PC-3 (cell line): ENCODE results near the gene TRAF1. TPM values are rescaled to one million over a fixed set of nuclear protein-coding genes. Genes with fewer than 3 reads are reported as not detected.

Experiments used
- ATAC-seq: fragments of 200-7000 bp; cut with Tn5 transposase; 2 replicates; pipeline ENCODE4 v1.9.1; 2020; ENCODE audit warnings: mild to moderate bottlenecking, moderate library complexity
- BruUV-seq: library from RNA; stranded (reverse); fragments of 400-500 nt; replicated peaks from 2 replicates; lab custom pipeline; 2021; lab: Mats Ljungman, UMichigan
- CTCF ChIA-PET: fragments of 300-600 bp; sonication (Branson Sonifier 250); formaldehyde crosslinking; loops from one replicate; lab custom pipeline; 2022; ENCODE audit warnings: antibody characterized with exemption; lab: Charles Lee
- POLR2A ChIA-PET: fragments of 300-600 bp; sonication (Branson Sonifier 250); formaldehyde crosslinking; loops from one replicate; lab custom pipeline; 2022; ENCODE audit warnings: antibody characterized with exemption; ENCODE audit not compliant: unreplicated experiment; lab: Charles Lee
- DNase-seq: peaks from one replicate; pipeline ENCODE4 v3.0.0-alpha.2; 2015
- H2AFZ ChIP-seq: fragments of 300-600 bp; sonication (generic); 2 replicates; pipeline ENCODE4 v1.6.0; 2016; ENCODE audit warnings: antibody characterized with exemption, low read length
- H3F3A ChIP-seq: fragments of 300-600 bp; sonication (generic); one replicate; pipeline ENCODE4 v1.6.0; 2017; ENCODE audit warnings: antibody characterized with exemption, low read length, control low read depth, mild to moderate bottlenecking; ENCODE audit not compliant: unreplicated experiment
- H3K27ac ChIP-seq: fragments of 300-600 bp; sonication (generic); 2 replicates; pipeline ENCODE4 v1.5.1; 2016; ENCODE audit warnings: mild to moderate bottlenecking, low read length
- H3K27me3 ChIP-seq: fragments of 300-600 bp; sonication (generic); 2 replicates; pipeline ENCODE4 v1.6.1; 2016; ENCODE audit warnings: low read length, mixed read lengths
- H3K36me3 ChIP-seq: fragments of 300-600 bp; sonication (generic); 2 replicates; pipeline ENCODE4 v1.6.1; 2016; ENCODE audit warnings: low read depth, mixed run types, low read length, mixed read lengths
- H3K4me1 ChIP-seq: fragments of 300-600 bp; sonication (generic); 2 replicates; pipeline ENCODE4 v1.5.1; 2016; ENCODE audit warnings: low read length; ENCODE audit not compliant: insufficient read depth
- H3K4me2 ChIP-seq: fragments of 300-600 bp; sonication (generic); 2 replicates; pipeline ENCODE4 v1.6.0; 2016; ENCODE audit warnings: low read length
- H3K4me3 ChIP-seq: fragments of 300-600 bp; sonication (generic); 2 replicates; pipeline ENCODE4 v1.5.1; 2016; ENCODE audit warnings: mild to moderate bottlenecking, low read length, mixed read lengths
- H3K79me2 ChIP-seq: fragments of 300-600 bp; sonication (generic); 2 replicates; pipeline ENCODE4 v1.6.1; 2017; ENCODE audit warnings: low read length, mixed read lengths
- H3K9ac ChIP-seq: fragments of 300-600 bp; sonication (generic); 2 replicates; pipeline ENCODE4 v1.6.0; 2016; ENCODE audit warnings: mild to moderate bottlenecking, low read length
- H3K9me2 ChIP-seq: fragments of 300-600 bp; sonication (generic); replicated peaks from 2 replicates; pipeline ENCODE4 v1.6.1; 2016; ENCODE audit warnings: mixed run types, low read length, mixed read lengths
- H3K9me3 ChIP-seq: fragments of 300-600 bp; sonication (generic); 2 replicates; pipeline ENCODE4 v1.6.1; 2016; ENCODE audit warnings: low read length, mixed read lengths
- H4K20me1 ChIP-seq: fragments of 300-600 bp; sonication (generic); 2 replicates; pipeline ENCODE4 v1.6.1; 2016; ENCODE audit warnings: low read length, mixed read lengths
- EZH2 ChIP-seq: fragments of 300-600 bp; sonication (generic); IDR thresholded peaks from one replicate; pipeline ENCODE4 v1.6.1; 2017; ENCODE audit warnings: antibody characterized with exemption, mild to moderate bottlenecking, low read length; ENCODE audit not compliant: unreplicated experiment
- EZH2phosphoT487 ChIP-seq: fragments of 300-600 bp; sonication (generic); IDR thresholded peaks from 2 replicates; pipeline ENCODE4 v1.6.1; 2018; ENCODE audit warnings: mild to moderate bottlenecking, antibody characterized with exemption, low read length, borderline replicate concordance
- intact Hi-C: fragments of 100-400 bp; cut with micrococcal nuclease; formaldehyde crosslinking; loops from 2 replicates; pipeline ENCODE4 v1.9.0; 2023
- total RNA-seq: library from RNA; depleted of rRNA; stranded (reverse); fragments of >200 nt; gene quantifications from 2 replicates; pipeline ENCODE4 v1.2.3, GENCODE V29; 2014
- TF ChIP-seq, protein P1 (sequence below): fragments of 300-600 bp; sonication (generic); conservative IDR thresholded peaks from 2 replicates; pipeline ENCODE4 v1.5.1; 2017; ENCODE audit warnings: antibody characterized with exemption, low read depth, mild to moderate bottlenecking, low read length

The TRAF1 gene
- total RNA-seq, 1 experiment from 2014 or later, result 0.15 TPM

DNA sequence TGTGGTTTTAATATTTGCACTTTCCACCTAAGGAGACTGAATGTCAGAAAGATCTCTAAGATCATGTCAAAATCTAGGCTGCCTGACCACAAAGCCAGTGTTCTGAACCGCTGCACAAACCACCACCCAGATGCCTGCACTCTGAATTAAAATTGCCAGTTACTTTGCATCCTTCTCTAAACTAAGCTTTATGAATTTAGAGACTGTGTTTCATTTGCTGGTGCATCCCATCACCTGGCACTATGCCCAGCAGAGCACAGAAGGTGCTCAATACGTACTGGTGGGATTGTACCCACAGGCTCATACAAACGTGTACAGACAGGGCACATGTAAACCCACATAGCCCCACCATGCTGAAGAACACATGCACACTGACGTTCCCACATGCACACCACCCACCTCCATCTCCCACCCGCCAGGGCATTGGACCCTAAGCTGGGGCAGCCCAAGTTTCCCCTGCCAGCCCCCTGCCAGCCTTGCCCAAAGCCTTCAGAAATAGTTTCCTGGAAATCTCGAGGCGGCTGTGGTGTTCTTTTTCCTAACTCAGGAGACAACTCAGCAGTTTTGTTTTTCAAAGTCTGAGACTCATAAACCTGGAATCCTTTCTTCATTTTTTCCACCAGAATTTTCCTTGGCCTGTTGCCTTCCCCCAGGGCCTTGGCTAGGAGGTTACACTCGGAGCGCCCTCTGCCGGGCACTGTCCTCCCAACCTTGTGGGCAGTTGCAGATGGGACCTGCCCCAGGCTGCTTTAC, 9.6 kb upstream of the TRAF1 start:
- BruUV-seq, result no TSS peak
- DNase-seq, result peak; percentile 93
- ChIA-PET POLR2A (no interaction called here), CTCF (interaction anchor here (0.7 kb wide), 1 partner anchor 136 kb away, joined by 5 read pairs; no protein-coding TSS in a partner anchor)
- H3K36me3 ChIP-seq, result no peaks in the 10 kb centered on the region; the same call in 1 of the 2 replicates
- peak overlapping the region; percentile 38 for H3K9ac ChIP-seq
- no peaks in the 10 kb centered on the region for H3K79me2 ChIP-seq
- ATAC-seq, result peak; percentile 66
- peak overlapping the region; percentile 38; the same call in 1 of the 2 replicates for H3K4me3 ChIP-seq
- H4K20me1 ChIP-seq, result no peaks in the 10 kb centered on the region
- H3K27ac ChIP-seq, result peak overlapping the region; percentile 74
- TF ChIP-seq, protein P1, sequence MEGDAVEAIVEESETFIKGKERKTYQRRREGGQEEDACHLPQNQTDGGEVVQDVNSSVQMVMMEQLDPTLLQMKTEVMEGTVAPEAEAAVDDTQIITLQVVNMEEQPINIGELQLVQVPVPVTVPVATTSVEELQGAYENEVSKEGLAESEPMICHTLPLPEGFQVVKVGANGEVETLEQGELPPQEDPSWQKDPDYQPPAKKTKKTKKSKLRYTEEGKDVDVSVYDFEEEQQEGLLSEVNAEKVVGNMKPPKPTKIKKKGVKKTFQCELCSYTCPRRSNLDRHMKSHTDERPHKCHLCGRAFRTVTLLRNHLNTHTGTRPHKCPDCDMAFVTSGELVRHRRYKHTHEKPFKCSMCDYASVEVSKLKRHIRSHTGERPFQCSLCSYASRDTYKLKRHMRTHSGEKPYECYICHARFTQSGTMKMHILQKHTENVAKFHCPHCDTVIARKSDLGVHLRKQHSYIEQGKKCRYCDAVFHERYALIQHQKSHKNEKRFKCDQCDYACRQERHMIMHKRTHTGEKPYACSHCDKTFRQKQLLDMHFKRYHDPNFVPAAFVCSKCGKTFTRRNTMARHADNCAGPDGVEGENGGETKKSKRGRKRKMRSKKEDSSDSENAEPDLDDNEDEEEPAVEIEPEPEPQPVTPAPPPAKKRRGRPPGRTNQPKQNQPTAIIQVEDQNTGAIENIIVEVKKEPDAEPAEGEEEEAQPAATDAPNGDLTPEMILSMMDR, result peak; percentile 91
- no peak for TF ChIP-seq EZH2phosphoT487
- H3K4me1 ChIP-seq, result peaks cover 48% of the 10 kb centered on the region
- H3F3A ChIP-seq, result no peaks in the 10 kb centered on the region
- H3K4me2 ChIP-seq, result peak overlapping the region; percentile 78
- intact Hi-C loops, result loop anchor here (2.0 to 10.0 kb wide), 3 partner anchors 59 to 321 kb away; partner anchors contain the start of gene PHF19
- peak overlapping the region; percentile 39; the same call in 1 of the 2 replicates for H2AFZ ChIP-seq
- H3K9me2 ChIP-seq, result no peaks in the 10 kb centered on the region
- H3K27me3 ChIP-seq, result no peaks in the 10 kb centered on the region
- no peaks in the 10 kb centered on the region for H3K9me3 ChIP-seq

DNA sequence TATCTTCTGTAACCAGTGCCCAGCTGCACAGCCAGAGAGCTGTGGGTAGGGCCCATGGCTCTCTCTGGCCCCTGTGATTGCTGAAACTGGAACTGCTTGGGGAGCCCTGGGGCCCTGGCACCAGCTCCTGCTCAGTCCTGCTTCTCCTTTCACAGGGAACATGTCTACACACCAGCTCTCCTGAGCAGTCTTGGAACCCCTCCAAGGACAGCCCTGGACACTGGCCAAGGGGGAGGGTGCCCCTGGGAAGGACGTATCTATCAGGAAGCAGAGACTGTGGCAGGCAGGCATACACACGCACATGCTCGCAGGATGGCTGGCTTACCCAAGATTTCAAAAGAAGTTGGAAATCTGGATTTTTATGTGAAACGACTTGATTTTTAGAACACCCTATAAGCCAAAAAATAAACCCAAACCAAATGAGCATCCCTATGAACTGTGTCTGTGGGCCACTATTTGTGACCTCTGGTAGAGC, 8.8 kb upstream of the TRAF1 start:
- POLR2A ChIA-PET, result no interaction called here
- Histone ChIP-seq H4K20me1 (no peaks in the 10 kb centered on the region), H3K4me3 (no peak overlapping the region), H3K36me3 (no peaks in the 10 kb centered on the region; the same call in 1 of the 2 replicates), H2AFZ (peak overlapping the region; percentile 39; the same call in 1 of the 2 replicates), H3K9me2 (no peaks in the 10 kb centered on the region), H3K27me3 (no peaks in the 10 kb centered on the region), H3K79me2 (no peaks in the 10 kb centered on the region), H3K4me2 (peak overlapping the region; percentile 78), H3K9me3 (no peaks in the 10 kb centered on the region), H3K4me1 (peaks cover 44% of the 10 kb centered on the region), H3K27ac (peak overlapping the region; percentile 74), H3K9ac (peak overlapping the region; percentile 38), H3F3A (no peaks in the 10 kb centered on the region)
- intact Hi-C loops, result loop anchor here (10.0 kb wide), 1 partner anchor 321 kb away; no protein-coding TSS in a partner anchor
- peak; percentile 90 for DNase-seq
- ATAC-seq, result peak; percentile 49
- BruUV-seq, result no TSS peak
- CTCF ChIA-PET, result no interaction called here
- TF ChIP-seq EZH2 (no peak), EZH2phosphoT487 (no peak)
- TF ChIP-seq, protein P1, result no peak

DNA sequence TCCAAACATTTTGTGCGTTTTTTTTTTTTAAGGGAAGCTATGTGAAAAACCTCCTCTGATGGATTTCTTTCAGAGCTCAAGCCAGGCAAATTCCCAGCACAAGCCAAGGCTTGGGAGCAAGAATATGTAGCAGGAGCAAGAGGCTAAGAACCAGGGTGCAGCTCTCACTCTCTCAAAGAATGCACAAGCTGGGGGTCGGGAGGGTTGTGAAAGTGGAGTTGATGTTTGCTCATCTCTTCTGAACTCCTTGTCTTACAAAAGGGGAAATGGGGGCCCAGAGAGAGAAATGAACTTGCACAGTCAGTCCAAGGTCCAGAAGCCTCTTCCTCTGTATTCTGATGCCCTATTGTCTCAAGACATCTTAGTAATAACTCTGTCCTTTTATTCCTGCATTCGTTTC, 7.7 kb upstream of the TRAF1 start:
- intact Hi-C loops, result loop anchor here (10.0 kb wide), 1 partner anchor 319 kb away; no protein-coding TSS in a partner anchor
- Histone ChIP-seq H4K20me1 (no peaks in the 10 kb centered on the region), H2AFZ (no peak overlapping the region), H3K4me3 (no peak overlapping the region), H3K4me2 (no peak overlapping the region), H3F3A (no peaks in the 10 kb centered on the region), H3K9me3 (no peaks in the 10 kb centered on the region), H3K36me3 (no peaks in the 10 kb centered on the region; the same call in 1 of the 2 replicates), H3K4me1 (peaks cover 40% of the 10 kb centered on the region), H3K27ac (no peak overlapping the region), H3K9ac (no peak overlapping the region), H3K9me2 (no peaks in the 10 kb centered on the region), H3K27me3 (no peaks in the 10 kb centered on the region), H3K79me2 (no peaks in the 10 kb centered on the region)
- TF ChIP-seq EZH2 (no peak), EZH2phosphoT487 (no peak)
- TF ChIP-seq, protein P1, result no peak
- POLR2A ChIA-PET, result no interaction called here
- BruUV-seq, result no TSS peak
- CTCF ChIA-PET, result no interaction called here
- DNase-seq (no peak), ATAC-seq (no peak)
